ENCODE data around the gene CFDP1.

The CFDP1 gene

DNA sequence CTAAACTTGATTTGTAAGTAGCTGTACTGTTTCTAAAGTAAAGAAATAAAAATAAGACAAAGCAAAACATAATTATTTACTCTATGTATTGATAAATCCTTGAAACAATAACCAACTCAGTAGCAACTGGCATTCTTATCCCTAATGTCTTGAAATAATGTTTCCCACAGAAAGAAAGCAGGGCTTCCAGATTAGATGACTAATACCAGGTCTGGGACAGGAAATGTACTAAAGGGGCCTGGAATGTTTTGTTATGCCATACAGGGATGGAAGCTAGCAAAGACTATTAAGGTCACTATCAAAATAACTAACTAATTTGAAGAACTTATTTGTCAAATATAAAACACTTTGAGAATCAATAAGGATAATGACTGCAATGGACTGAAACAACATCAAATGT is 82.1 kb downstream of the CFDP1 start:
- Histone ChIP-seq H3K4me3 (ENCODE audit: low read depth, low read length) (no peak overlapping the region), H3K36me3 (ENCODE audit: control insufficient read depth in 2 of 2, insufficient read depth in 1 of 2, low read length in 2 of 2) (no peaks in the 10 kb centered on the region; a peak in 1 of 3 replicates), H3K27ac (ENCODE audit: extremely low read depth, low read depth, low read length) (no peak overlapping the region), H3K9me3 (ENCODE audit: control insufficient read depth, insufficient read depth, low read depth, low read length) (no peaks in the 10 kb centered on the region), H3K4me1 (ENCODE audit: control insufficient read depth, insufficient read depth, low read length) (no peaks in the 10 kb centered on the region)
- POLR2A ChIA-PET = no interaction called here
- CTCF ChIA-PET = interaction anchor here (0.7 kb wide), 1 partner anchor 171 kb away, joined by 3 read pairs; no protein-coding TSS in a partner anchor
- TF ChIP-seq ZNF596 (tag by site-specific recombination; IDR thresholded peaks at IDR 0.05) (no peak), ZNF830 (tag by site-specific recombination; IDR thresholded peaks at IDR 0.05; ENCODE audit: low read depth) (no peak), KLF8 (tag by site-specific recombination; IDR thresholded peaks at IDR 0.05) (no peak), ZNF664 (tag by site-specific recombination; IDR thresholded peaks at IDR 0.05) (no peak), ZSCAN23 (tag by site-specific recombination; IDR thresholded peaks at IDR 0.05) (no peak), ZNF404 (tag by site-specific recombination; IDR thresholded peaks at IDR 0.05) (no peak), KLF16 (tag by site-specific recombination; IDR thresholded peaks at IDR 0.05) (no peak), ZBTB17 (tag by site-specific recombination; IDR thresholded peaks at IDR 0.05) (no peak)
- TF ChIP-seq, protein P1, sequence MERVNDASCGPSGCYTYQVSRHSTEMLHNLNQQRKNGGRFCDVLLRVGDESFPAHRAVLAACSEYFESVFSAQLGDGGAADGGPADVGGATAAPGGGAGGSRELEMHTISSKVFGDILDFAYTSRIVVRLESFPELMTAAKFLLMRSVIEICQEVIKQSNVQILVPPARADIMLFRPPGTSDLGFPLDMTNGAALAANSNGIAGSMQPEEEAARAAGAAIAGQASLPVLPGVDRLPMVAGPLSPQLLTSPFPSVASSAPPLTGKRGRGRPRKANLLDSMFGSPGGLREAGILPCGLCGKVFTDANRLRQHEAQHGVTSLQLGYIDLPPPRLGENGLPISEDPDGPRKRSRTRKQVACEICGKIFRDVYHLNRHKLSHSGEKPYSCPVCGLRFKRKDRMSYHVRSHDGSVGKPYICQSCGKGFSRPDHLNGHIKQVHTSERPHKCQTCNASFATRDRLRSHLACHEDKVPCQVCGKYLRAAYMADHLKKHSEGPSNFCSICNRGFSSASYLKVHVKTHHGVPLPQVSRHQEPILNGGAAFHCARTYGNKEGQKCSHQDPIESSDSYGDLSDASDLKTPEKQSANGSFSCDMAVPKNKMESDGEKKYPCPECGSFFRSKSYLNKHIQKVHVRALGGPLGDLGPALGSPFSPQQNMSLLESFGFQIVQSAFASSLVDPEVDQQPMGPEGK (tag by site-specific recombination; IDR thresholded peaks at IDR 0.05) = no peak
- TF ChIP-seq, protein P2, sequence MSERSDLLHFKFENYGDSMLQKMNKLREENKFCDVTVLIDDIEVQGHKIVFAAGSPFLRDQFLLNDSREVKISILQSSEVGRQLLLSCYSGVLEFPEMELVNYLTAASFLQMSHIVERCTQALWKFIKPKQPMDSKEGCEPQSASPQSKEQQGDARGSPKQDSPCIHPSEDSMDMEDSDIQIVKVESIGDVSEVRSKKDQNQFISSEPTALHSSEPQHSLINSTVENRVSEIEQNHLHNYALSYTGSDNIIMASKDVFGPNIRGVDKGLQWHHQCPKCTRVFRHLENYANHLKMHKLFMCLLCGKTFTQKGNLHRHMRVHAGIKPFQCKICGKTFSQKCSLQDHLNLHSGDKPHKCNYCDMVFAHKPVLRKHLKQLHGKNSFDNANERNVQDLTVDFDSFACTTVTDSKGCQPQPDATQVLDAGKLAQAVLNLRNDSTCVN (tag by site-specific recombination; optimal IDR thresholded peaks at IDR 0.05) = no peak
- TF ChIP-seq, protein P3, sequence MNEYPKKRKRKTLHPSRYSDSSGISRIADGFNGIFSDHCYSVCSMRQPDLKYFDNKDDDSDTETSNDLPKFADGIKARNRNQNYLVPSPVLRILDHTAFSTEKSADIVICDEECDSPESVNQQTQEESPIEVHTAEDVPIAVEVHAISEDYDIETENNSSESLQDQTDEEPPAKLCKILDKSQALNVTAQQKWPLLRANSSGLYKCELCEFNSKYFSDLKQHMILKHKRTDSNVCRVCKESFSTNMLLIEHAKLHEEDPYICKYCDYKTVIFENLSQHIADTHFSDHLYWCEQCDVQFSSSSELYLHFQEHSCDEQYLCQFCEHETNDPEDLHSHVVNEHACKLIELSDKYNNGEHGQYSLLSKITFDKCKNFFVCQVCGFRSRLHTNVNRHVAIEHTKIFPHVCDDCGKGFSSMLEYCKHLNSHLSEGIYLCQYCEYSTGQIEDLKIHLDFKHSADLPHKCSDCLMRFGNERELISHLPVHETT (tag by site-specific recombination; IDR thresholded peaks at IDR 0.05) = no peak

DNA sequence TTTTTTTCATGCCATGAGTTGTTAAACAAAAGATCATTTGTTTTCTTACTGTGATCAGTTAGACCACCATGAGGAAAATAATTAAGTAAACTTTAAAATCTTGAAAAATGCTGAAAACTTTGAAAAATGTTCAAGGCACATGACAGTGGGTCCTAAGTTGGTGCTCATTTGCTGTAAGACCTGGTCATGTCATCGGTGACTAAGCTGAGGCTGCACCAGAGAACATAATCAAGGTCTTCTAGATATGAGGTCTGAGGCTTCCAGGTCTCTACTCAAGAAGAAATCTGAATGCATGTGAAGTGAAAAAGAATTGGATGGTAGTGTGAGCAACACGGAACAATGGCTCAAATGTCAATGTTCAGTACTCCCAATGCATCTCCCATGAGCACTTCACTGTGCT is 87.6 kb downstream of the CFDP1 start:
- CTCF ChIA-PET = no interaction called here
- TF ChIP-seq ZNF311 (tag by site-specific recombination; IDR thresholded peaks at IDR 0.05; ENCODE audit: borderline replicate concordance) (no peak), TRIM28 (IDR thresholded peaks at IDR 0.05; ENCODE audit: borderline replicate concordance, low read length) (no peak), RBAK (tag by site-specific recombination; IDR thresholded peaks at IDR 0.05) (no peak), ZNF121 (tag by site-specific recombination; IDR thresholded peaks at IDR 0.05) (no peak), ZNF555 (tag by site-specific recombination; conservative IDR thresholded peaks at IDR 0.05) (no peak), ZNF514 (tag by site-specific recombination; IDR thresholded peaks at IDR 0.05) (no peak), ZNF571 (tag by site-specific recombination; IDR thresholded peaks at IDR 0.05) (no peak), ZNF19 (tag by site-specific recombination; IDR thresholded peaks at IDR 0.05; ENCODE audit: low read depth) (no peak), ZFHX2 (tag by site-specific recombination; conservative IDR thresholded peaks at IDR 0.05) (no peak), KLF9 (tag by site-specific recombination; IDR thresholded peaks at IDR 0.05; ENCODE audit: low read depth) (no peak)
- TF ChIP-seq, protein P4, sequence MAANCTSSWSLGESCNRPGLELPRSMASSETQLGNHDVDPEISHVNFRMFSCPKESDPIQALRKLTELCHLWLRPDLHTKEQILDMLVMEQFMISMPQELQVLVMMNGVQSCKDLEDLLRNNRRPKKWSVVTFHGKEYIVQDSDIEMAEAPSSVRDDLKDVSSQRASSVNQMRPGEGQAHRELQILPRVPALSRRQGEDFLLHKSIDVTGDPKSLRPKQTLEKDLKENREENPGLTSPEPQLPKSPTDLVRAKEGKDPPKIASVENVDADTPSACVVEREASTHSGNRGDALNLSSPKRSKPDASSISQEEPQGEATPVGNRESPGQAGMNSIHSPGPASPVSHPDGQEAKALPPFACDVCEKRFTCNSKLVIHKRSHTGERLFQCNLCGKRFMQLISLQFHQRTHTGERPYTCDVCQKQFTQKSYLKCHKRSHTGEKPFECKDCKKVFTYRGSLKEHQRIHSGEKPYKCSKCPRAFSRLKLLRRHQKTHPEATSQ (tag by site-specific recombination; IDR thresholded peaks at IDR 0.05) = no peak
- TF ChIP-seq, protein P5, sequence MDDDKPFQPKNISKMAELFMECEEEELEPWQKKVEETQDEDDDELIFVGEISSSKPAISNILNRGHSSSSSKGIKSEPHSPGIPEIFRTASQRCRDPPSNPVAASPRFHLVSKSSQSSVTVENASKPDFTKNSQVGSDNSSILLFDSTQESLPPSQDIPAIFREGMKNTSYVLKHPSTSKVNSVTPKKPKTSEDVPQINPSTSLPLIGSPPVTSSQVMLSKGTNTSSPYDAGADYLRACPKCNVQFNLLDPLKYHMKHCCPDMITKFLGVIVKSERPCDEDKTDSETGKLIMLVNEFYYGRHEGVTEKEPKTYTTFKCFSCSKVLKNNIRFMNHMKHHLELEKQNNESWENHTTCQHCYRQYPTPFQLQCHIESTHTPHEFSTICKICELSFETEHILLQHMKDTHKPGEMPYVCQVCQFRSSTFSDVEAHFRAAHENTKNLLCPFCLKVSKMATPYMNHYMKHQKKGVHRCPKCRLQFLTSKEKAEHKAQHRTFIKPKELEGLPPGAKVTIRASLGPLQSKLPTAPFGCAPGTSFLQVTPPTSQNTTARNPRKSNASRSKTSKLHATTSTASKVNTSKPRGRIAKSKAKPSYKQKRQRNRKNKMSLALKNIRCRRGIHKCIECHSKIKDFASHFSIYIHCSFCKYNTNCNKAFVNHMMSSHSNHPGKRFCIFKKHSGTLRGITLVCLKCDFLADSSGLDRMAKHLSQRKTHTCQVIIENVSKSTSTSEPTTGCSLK (tag by site-specific recombination; IDR thresholded peaks at IDR 0.05) = no peak
- TF ChIP-seq, protein P6, sequence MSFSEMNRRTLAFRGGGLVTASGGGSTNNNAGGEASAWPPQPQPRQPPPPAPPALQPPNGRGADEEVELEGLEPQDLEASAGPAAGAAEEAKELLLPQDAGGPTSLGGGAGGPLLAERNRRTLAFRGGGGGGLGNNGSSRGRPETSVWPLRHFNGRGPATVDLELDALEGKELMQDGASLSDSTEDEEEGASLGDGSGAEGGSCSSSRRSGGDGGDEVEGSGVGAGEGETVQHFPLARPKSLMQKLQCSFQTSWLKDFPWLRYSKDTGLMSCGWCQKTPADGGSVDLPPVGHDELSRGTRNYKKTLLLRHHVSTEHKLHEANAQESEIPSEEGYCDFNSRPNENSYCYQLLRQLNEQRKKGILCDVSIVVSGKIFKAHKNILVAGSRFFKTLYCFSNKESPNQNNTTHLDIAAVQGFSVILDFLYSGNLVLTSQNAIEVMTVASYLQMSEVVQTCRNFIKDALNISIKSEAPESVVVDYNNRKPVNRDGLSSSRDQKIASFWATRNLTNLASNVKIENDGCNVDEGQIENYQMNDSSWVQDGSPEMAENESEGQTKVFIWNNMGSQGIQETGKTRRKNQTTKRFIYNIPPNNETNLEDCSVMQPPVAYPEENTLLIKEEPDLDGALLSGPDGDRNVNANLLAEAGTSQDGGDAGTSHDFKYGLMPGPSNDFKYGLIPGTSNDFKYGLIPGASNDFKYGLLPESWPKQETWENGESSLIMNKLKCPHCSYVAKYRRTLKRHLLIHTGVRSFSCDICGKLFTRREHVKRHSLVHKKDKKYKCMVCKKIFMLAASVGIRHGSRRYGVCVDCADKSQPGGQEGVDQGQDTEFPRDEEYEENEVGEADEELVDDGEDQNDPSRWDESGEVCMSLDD (tag by site-specific recombination; IDR thresholded peaks at IDR 0.05) = no peak
- POLR2A ChIA-PET = no interaction called here

More for the DNA sequence above, 87.6 kb downstream of the CFDP1 start:
- Histone ChIP-seq H3K9me3 (ENCODE audit: control insufficient read depth, insufficient read depth, low read depth, low read length) (no peaks in the 10 kb centered on the region), H3K36me3 (ENCODE audit: control insufficient read depth in 2 of 2, insufficient read depth in 1 of 2, low read length in 2 of 2) (peaks cover 0 to 4% of the 10 kb centered on the region in 2 experiments; a peak in 2 of 3 replicates), H3K4me3 (ENCODE audit: low read depth, low read length) (no peak overlapping the region), H3K27ac (ENCODE audit: extremely low read depth, low read depth, low read length) (no peak overlapping the region), H3K4me1 (ENCODE audit: control insufficient read depth, insufficient read depth, low read length) (peaks cover 8% of the 10 kb centered on the region)
